ENCODE measurements around the gene KRTAP10-4. TPM values are rescaled to one million over a fixed set of nuclear protein-coding genes. Genes with fewer than 3 reads are reported as not detected.

Gene KRTAP10-4
- total and polyA plus RNA-seq, 2 of the 4 experiments (the other 2 are of a cell fraction), result not detected

DNA sequence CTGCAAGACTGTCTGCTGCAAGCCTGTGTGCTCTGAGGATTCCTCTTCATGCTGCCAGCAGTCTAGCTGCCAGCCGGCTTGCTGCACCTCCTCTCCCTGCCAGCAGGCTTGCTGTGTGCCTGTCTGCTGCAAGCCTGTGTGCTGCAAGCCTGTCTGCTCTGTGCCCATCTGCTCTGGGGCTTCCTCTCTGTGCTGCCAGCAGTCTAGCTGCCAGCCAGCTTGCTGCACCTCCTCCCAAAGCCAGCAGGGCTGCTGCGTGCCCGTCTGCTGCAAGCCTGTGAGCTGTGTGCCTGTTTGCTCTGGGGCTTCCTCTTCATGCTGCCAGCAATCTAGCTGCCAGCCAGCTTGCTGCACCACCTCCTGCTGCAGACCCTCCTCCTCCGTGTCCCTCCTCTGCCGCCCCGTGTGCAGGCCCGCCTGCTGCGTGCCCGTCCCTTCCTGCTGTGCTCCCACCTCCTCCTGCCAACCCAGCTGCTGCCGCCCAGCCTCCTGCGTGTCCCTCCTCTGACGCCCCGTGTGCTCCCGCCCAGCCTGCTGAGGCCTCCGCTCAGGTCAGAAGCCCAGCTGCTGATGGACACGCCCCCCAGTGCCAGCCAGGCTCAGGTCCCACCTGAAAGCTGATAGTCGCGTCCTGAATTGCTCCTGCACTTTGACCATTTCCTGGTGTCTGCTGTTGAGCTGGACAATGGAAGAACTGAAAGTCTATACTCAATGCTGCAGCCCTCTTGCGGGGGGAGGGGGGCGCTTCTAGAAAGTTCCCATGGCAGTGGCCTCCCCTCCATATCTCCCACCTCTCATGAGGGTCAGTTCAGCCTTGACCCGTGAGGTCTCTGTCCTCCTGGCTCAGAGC, 1.2 kb downstream of the KRTAP10-4 start:
- Histone ChIP-seq H2AFZ (replicated peaks; ENCODE audit: low read length, poor library complexity) (no peak overlapping the region), H3K14ac (replicated peaks; ENCODE audit: low read depth, low read length) (no peak overlapping the region), H3K36me3 (ENCODE audit: control insufficient read depth, insufficient read depth, low read length) (no peaks in the 10 kb centered on the region), H3K27ac (ENCODE audit: insufficient read depth, low read length) (no peak overlapping the region), H4K8ac (ENCODE audit: low read depth in 2 of 2, low read length in 2 of 2) (no peak overlapping the region), H3K18ac (ENCODE audit: low read depth, low read length) (no peak overlapping the region), H2AK9ac (replicated peaks; ENCODE audit: low read depth, low read length, poor library complexity) (no peak overlapping the region), H2BK20ac (ENCODE audit: low read depth, low read length) (no peak overlapping the region), H2BK120ac (ENCODE audit: low read depth, low read length) (no peak overlapping the region), H3K9me1 (ENCODE audit: insufficient read depth, low read length) (no peaks in the 10 kb centered on the region), H2BK5ac (ENCODE audit: low read depth, low read length, poor library complexity, severe bottlenecking) (no peak overlapping the region), H3K27me3 (ENCODE audit: control insufficient read depth, insufficient read depth, low read length) (peaks cover 3% of the 10 kb centered on the region; the same call in 1 of the 2 replicates), H3K4me1 (ENCODE audit: control insufficient read depth, insufficient read depth, low read length) (no peaks in the 10 kb centered on the region), H2BK15ac (ENCODE audit: low read depth, low read length) (no peak overlapping the region), H3K23ac (ENCODE audit: low read depth, low read length) (no peak overlapping the region), H3K56ac (ENCODE audit: extremely low read depth, insufficient read depth, low read length) (no peak overlapping the region), H3K79me1 (ENCODE audit: low read depth in 1 of 2, low read length in 2 of 2) (no peaks in the 10 kb centered on the region), H3K4me2 (ENCODE audit: low read depth, low read length) (no peak overlapping the region), H4K91ac (ENCODE audit: insufficient read depth, low read depth, low read length) (no peak overlapping the region), H3K9ac (ENCODE audit: low read depth, low read length) (no peak overlapping the region), H3K4ac (ENCODE audit: low read depth, low read length) (no peak overlapping the region), H4K5ac (ENCODE audit: low read depth, low read length) (no peak overlapping the region), H3K4me3 (ENCODE audit: insufficient read depth, low read depth, low read length) (no peak overlapping the region), H3K9me3 (ENCODE audit: control insufficient read depth, insufficient read depth, low read length) (peaks cover 11% of the 10 kb centered on the region), H2AK5ac (ENCODE audit: low read depth, low read length) (no peak overlapping the region), H4K20me1 (ENCODE audit: insufficient read depth, low read length) (no peaks in the 10 kb centered on the region)
- intact Hi-C loops (cut with micrococcal nuclease) (no loop called here), in situ Hi-C loops (cut with MboI; ENCODE audit: low sequenced_read_pairs) (no loop called here), dilution Hi-C loops (cut with HindIII; ENCODE audit: low sequenced_read_pairs, unreplicated experiment) (no loop called here)
- ChIA-PET CTCF (no interaction called here), POLR2A (ENCODE audit: unreplicated experiment) (no interaction called here)
- whole genome bisulfite sequencing, 2 experiments (ENCODE audit: extremely low coverage in 2 of 2, insufficient read length in 1 of 2), result 19% methylated on average over 8 of the region's 21 CpGs; no CpG with 5 or more reads in 1 of the 2 experiments
- no TSS peak for BruUV-seq (replicated peaks)
- no peak for DNase-seq
- ATAC-seq (ENCODE audit: low read depth), result no peak
- TF ChIP-seq BHLHE40 (IDR thresholded peaks at IDR 0.05; ENCODE audit: low read depth, low read length) (no peak), MXI1 (IDR thresholded peaks at IDR 0.05; ENCODE audit: borderline replicate concordance, low read depth, low read length) (no peak), SMC3 (IDR thresholded peaks at IDR 0.05; ENCODE audit: low read depth, low read length) (no peak), NFE2L2 (IDR thresholded peaks at IDR 0.05; ENCODE audit: low read depth, low read length) (no peak), MAZ (IDR thresholded peaks at IDR 0.05; ENCODE audit: borderline replicate concordance, low read depth, low read length) (no peak), FOS (IDR thresholded peaks at IDR 0.05; ENCODE audit: low read depth, low read length) (no peak), POLR2A (IDR thresholded peaks at IDR 0.05; ENCODE audit: low read depth, low read length) (no peak), RCOR1 (IDR thresholded peaks at IDR 0.05; ENCODE audit: insufficient replicate concordance, low read length) (no peak), RAD21 (IDR thresholded peaks at IDR 0.05; ENCODE audit: low read length) (no peak), RFX5 (IDR thresholded peaks at IDR 0.05; ENCODE audit: low read depth, low read length) (no peak), MAFK (IDR thresholded peaks at IDR 0.05; ENCODE audit: low read depth, low read length) (no peak), CHD1 (IDR thresholded peaks at IDR 0.05; ENCODE audit: low read depth, low read length) (no peak)
- TF ChIP-seq, protein P1, sequence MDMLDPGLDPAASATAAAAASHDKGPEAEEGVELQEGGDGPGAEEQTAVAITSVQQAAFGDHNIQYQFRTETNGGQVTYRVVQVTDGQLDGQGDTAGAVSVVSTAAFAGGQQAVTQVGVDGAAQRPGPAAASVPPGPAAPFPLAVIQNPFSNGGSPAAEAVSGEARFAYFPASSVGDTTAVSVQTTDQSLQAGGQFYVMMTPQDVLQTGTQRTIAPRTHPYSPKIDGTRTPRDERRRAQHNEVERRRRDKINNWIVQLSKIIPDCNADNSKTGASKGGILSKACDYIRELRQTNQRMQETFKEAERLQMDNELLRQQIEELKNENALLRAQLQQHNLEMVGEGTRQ (IDR thresholded peaks at IDR 0.05; ENCODE audit: low read depth, low read length), result no peak
- TF ChIP-seq, protein P2, sequence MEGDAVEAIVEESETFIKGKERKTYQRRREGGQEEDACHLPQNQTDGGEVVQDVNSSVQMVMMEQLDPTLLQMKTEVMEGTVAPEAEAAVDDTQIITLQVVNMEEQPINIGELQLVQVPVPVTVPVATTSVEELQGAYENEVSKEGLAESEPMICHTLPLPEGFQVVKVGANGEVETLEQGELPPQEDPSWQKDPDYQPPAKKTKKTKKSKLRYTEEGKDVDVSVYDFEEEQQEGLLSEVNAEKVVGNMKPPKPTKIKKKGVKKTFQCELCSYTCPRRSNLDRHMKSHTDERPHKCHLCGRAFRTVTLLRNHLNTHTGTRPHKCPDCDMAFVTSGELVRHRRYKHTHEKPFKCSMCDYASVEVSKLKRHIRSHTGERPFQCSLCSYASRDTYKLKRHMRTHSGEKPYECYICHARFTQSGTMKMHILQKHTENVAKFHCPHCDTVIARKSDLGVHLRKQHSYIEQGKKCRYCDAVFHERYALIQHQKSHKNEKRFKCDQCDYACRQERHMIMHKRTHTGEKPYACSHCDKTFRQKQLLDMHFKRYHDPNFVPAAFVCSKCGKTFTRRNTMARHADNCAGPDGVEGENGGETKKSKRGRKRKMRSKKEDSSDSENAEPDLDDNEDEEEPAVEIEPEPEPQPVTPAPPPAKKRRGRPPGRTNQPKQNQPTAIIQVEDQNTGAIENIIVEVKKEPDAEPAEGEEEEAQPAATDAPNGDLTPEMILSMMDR (conservative IDR thresholded peaks at IDR 0.05; ENCODE audit: low read depth, low read length), result no peak
- TF ChIP-seq, protein P3, sequence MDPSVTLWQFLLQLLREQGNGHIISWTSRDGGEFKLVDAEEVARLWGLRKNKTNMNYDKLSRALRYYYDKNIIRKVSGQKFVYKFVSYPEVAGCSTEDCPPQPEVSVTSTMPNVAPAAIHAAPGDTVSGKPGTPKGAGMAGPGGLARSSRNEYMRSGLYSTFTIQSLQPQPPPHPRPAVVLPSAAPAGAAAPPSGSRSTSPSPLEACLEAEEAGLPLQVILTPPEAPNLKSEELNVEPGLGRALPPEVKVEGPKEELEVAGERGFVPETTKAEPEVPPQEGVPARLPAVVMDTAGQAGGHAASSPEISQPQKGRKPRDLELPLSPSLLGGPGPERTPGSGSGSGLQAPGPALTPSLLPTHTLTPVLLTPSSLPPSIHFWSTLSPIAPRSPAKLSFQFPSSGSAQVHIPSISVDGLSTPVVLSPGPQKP (IDR thresholded peaks at IDR 0.05; ENCODE audit: borderline replicate concordance, low read depth, low read length), result no peak

All from IMR-90 (cell line).